GM12872 (cell line): ENCODE data around the gene MSI2.

Experiments used
- CTCF ChIP-seq: IDR thresholded peaks from 3 replicates; pipeline ENCODE4 v1.5.1; 2011; ENCODE audit warnings: low read depth, mild to moderate bottlenecking, low read length, moderate library complexity; ENCODE audit not compliant: insufficient read depth

MSI2 gene

GRCh38 chr17:57665696-57666095 is 409.4 kb downstream of the MSI2 start:
- TF ChIP-seq CTCF, result no peak

GRCh38 chr17:57666201-57666870 is 410.0 kb downstream of the MSI2 start:
- no peak for TF ChIP-seq CTCF

DNA sequence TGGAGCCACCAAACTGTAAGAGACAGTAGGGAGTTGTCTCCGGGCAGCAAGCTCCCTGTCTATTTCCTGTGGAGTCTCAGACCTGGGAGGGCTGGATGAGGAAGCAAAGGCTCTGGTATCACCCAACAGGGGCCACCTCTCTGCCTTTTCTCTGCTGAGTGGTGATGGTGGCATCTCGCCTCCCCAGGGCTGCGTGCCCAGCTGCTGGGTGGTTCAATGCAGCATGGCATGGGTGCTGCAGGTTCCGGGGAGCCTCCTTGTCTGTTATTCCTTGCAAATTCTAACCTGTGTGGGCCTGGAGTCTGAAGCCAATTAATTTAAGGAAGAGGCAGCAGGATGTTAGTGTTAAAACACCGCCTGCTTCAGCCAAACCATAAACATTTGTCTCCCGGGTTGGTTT is 410.6 kb downstream of the MSI2 start:
- TF ChIP-seq CTCF, result no peak

DNA sequence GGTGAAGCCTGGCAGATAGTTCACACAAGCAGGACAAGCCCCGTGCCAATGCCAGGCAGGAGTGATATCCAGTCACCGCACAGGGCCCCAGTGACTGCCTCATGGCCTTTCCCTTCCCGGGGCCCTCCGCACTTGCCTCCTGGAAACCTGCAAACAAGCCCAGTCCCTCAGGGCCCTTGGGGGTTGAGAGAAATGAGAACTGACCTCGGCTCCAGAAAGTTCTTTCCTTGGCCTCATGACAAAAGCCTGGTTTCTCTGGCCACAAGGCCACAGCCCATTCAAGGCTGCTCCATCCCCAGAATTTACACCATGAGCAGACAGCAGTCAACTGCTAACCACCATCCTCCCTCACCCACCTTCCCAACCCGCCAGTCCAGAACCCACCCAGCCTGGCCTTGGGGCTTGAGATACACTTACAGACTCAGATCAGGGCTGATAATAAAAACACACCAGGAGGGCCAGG is 411.2 kb downstream of the MSI2 start:
- TF ChIP-seq CTCF, result no peak

- TF ChIP-seq CTCF, result no peak
Measured at GRCh38 chr17:57668332-57668731, 412.0 kb downstream of the MSI2 start.

DNA sequence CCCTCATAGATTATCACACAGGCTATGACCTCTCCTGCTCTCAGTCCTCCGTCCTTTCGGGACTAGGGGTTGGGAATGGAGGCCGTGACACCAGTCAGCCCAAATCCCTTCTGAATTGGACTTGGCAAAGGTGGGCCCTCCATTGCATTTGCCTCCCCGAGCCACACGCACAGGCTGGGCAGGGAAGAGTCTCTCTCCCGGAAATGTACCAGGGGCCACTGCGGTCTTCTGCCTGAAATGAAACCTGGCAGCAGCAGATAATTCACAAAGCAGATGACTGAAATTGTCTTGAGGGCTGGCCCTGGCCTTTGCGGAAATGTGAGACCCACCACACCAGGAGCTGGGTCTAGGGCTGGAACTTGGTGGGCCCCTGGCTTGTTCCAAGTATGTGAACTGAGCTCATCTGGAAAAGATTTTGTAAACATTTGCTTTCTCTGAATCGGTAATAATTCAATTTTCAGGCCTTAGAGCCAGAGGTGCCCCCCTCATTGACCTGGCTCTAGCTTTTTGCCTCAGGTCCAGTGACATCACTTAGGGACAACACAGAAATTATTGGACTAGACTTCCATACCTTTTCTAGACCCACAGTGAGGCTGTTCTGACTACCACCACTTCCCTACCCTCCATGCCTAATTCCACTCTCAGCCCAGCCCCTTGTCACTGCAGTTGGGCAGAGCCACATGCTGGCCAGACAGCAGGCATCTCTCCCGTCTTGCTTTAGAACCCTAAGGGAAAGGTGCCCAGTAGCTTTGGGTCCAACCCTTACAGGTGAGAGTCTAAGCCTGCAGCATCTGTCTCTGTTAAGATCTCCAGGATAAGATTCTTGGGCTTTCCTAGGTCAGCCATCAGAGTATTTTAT is 413.6 kb downstream of the MSI2 start:
- no peak for TF ChIP-seq CTCF

GRCh38 chr17:57670769-57671569 is 414.6 kb downstream of the MSI2 start:
- no peak for TF ChIP-seq CTCF
